Islet of Langerhans (tissue), 1 donor: Measurements from ENCODE around the gene ACOX3.
"Not testable (repeated sequence)": the region's sequence is repeated elsewhere in the genome, so short reads cannot be mapped to it uniquely, and the experiment has no call there.

Experiments used
- FAIRE-seq: peaks from one replicate; lab custom pipeline; 2011; peaks lifted over from hg19 to GRCh38; lab: Jason Lieb, UNC

The ACOX3 gene

GRCh38 chr4:8350841-8351461, 89.6 kb downstream of the ACOX3 start:
- no peak for FAIRE-seq

- no peak for FAIRE-seq
Observed at GRCh38 chr4:8350352-8350751, 90.2 kb downstream of the ACOX3 start.

GRCh38 chr4:8349664-8350236, 90.8 kb downstream of the ACOX3 start:
- FAIRE-seq = no peak

- FAIRE-seq = not testable (repeated sequence)
Observed at GRCh38 chr4:8349236-8349635, 91.3 kb downstream of the ACOX3 start.

GRCh38 chr4:8348071-8348470, 92.5 kb downstream of the ACOX3 start:
- FAIRE-seq = no peak

- FAIRE-seq = no peak
Observed at GRCh38 chr4:8347660-8348059, 92.9 kb downstream of the ACOX3 start.

- FAIRE-seq = no peak
Observed at GRCh38 chr4:8346838-8347605, 93.5 kb downstream of the ACOX3 start.

GRCh38 chr4:8345946-8346814, 94.3 kb downstream of the ACOX3 start:
- FAIRE-seq = no peak

GRCh38 chr4:8345053-8345945, 95.2 kb downstream of the ACOX3 start:
- no peak for FAIRE-seq

GRCh38 chr4:8344377-8344776, 96.1 kb downstream of the ACOX3 start:
- no peak for FAIRE-seq

- FAIRE-seq = no peak
Observed at GRCh38 chr4:8343967-8344331, 96.6 kb downstream of the ACOX3 start.

- FAIRE-seq = no peak
Observed at GRCh38 chr4:8343262-8343966, 97.1 kb downstream of the ACOX3 start.

- no peak for FAIRE-seq
Observed at GRCh38 chr4:8342651-8343261, 97.8 kb downstream of the ACOX3 start.

GRCh38 chr4:8341691-8342090, 98.8 kb downstream of the ACOX3 start:
- FAIRE-seq = no peak

- FAIRE-seq = not testable (repeated sequence)
Observed at GRCh38 chr4:8341281-8341680, 99.2 kb downstream of the ACOX3 start.

- no peak for FAIRE-seq
Observed at GRCh38 chr4:8340781-8341241, 99.7 kb downstream of the ACOX3 start.

GRCh38 chr4:8338351-8338961, 102.1 kb downstream of the ACOX3 start:
- FAIRE-seq = no peak

- FAIRE-seq = no peak
Observed at GRCh38 chr4:8336412-8337075, 104.0 kb downstream of the ACOX3 start.

GRCh38 chr4:8335848-8336247, 104.7 kb downstream of the ACOX3 start:
- FAIRE-seq = no peak
